GM23338 (cell line): ENCODE data around the gene RGS3. TPM values are rescaled to one million over a fixed set of nuclear protein-coding genes. Genes with fewer than 3 reads are reported as not detected.

Source experiments
- ATAC-seq: fragments of 200-7000 bp; cut with Tn5 transposase; 3 replicates; pipeline ENCODE4 v1.9.1; 2020
- DNase-seq: peaks from one replicate; pipeline ENCODE4 v3.0.0-alpha.2; 2015; ENCODE audit warnings: low spot score
- H2AFZ ChIP-seq: fragments of 200-600 bp; sonication (generic); 2 replicates; pipeline ENCODE4 v1.8.0; 2016; ENCODE audit warnings: antibody characterized with exemption, mild to moderate bottlenecking, moderate library complexity
- H3F3A ChIP-seq: fragments of 200-600 bp; sonication (generic); replicated peaks from 2 replicates; pipeline ENCODE4 v1.8.0; 2017; ENCODE audit warnings: antibody characterized with exemption, mixed run types, low read depth
- H3K27ac ChIP-seq: fragments of 200-600 bp; sonication (generic); 2 replicates; pipeline ENCODE4 v1.6.1; 2016; ENCODE audit warnings: low read depth
- H3K27me3 ChIP-seq: fragments of 200-600 bp; sonication (generic); 2 replicates; pipeline ENCODE4 v1.8.0; 2016; ENCODE audit warnings: mild to moderate bottlenecking, mixed run types, moderate library complexity; ENCODE audit not compliant: insufficient read depth
- H3K36me3 ChIP-seq: fragments of 200-600 bp; sonication (generic); 2 replicates; pipeline ENCODE4 v1.8.0; 2016; ENCODE audit warnings: mild to moderate bottlenecking; ENCODE audit not compliant: insufficient read depth
- H3K4me1 ChIP-seq: fragments of 200-600 bp; sonication (generic); 2 replicates; pipeline ENCODE4 v1.8.0; 2016; ENCODE audit warnings: mild to moderate bottlenecking, moderate library complexity; ENCODE audit not compliant: insufficient read depth
- H3K4me2 ChIP-seq: fragments of 200-600 bp; sonication (generic); 2 replicates; pipeline ENCODE4 v1.7.1; 2017; ENCODE audit warnings: mixed run types
- H3K4me3 ChIP-seq: fragments of 200-600 bp; sonication (generic); 2 replicates; pipeline ENCODE4 v1.6.1; 2016; ENCODE audit warnings: mixed run types
- H3K79me2 ChIP-seq: fragments of 200-600 bp; sonication (generic); replicated peaks from 2 replicates; pipeline ENCODE4 v1.8.0; 2017; ENCODE audit warnings: mild to moderate bottlenecking; ENCODE audit not compliant: insufficient read depth
- H3K9me2 ChIP-seq: fragments of 200-600 bp; sonication (generic); 2 replicates; pipeline ENCODE4 v1.8.0; 2017; ENCODE audit not compliant: insufficient read depth
- H4K20me1 ChIP-seq: fragments of 200-600 bp; sonication (generic); replicated peaks from 2 replicates; pipeline ENCODE4 v1.8.0; 2017; ENCODE audit warnings: mild to moderate bottlenecking; ENCODE audit not compliant: insufficient read depth
- H3K27ac Mint-ChIP-seq: 2 replicates; pipeline ENCODE4 v1.8.0; 2020; ENCODE audit warnings: inconsistent platforms, mild to moderate bottlenecking, moderate library complexity, mixed read lengths
- H3K27me3 Mint-ChIP-seq: 3 replicates; pipeline ENCODE4 v1.8.0; 2022; ENCODE audit warnings: low read depth, mild to moderate bottlenecking, moderate library complexity, mixed read lengths, inconsistent platforms; ENCODE audit not compliant: insufficient read depth, poor library complexity
- H3K36me3 Mint-ChIP-seq: 3 replicates; pipeline ENCODE4 v1.8.0; 2021; ENCODE audit warnings: low read depth, mild to moderate bottlenecking, inconsistent platforms, moderate library complexity, mixed read lengths
- H3K4me1 Mint-ChIP-seq: 3 replicates; pipeline ENCODE4 v1.8.0; 2020; ENCODE audit warnings: mild to moderate bottlenecking, inconsistent platforms, mixed read lengths
- H3K4me3 Mint-ChIP-seq: 3 replicates; pipeline ENCODE4 v1.8.0; 2021; ENCODE audit warnings: moderate library complexity, mild to moderate bottlenecking, inconsistent platforms, mixed read lengths
- H3K9me3 Mint-ChIP-seq: 3 replicates; pipeline ENCODE4 v1.8.0; 2020; ENCODE audit warnings: moderate library complexity, mild to moderate bottlenecking, inconsistent platforms, mixed read lengths
- CREB1 ChIP-seq: fragments of 250-450 bp; sonication (Bioruptor Pico); IDR thresholded peaks from 2 replicates; pipeline ENCODE4 v1.5.0; 2020; ENCODE audit warnings: low read depth, mild to moderate bottlenecking, moderate library complexity
- EZH2 ChIP-seq: fragments of 200-600 bp; sonication (generic); IDR thresholded peaks from one replicate; pipeline ENCODE4 v1.8.0; 2017; ENCODE audit warnings: antibody characterized with exemption, mild to moderate bottlenecking, low read depth; ENCODE audit not compliant: unreplicated experiment
- EZH2phosphoT487 ChIP-seq: fragments of 200-600 bp; sonication (generic); IDR thresholded peaks from one replicate; pipeline ENCODE4 v1.8.1; 2018; ENCODE audit warnings: antibody characterized with exemption; ENCODE audit not compliant: unreplicated experiment
- POLR2AphosphoS5 ChIP-seq: IDR thresholded peaks from 2 replicates; pipeline ENCODE4 v1.6.1; 2016; ENCODE audit warnings: antibody characterized with exemption, low read depth
- STAT1 ChIP-seq: IDR thresholded peaks from one replicate; pipeline ENCODE4 v1.6.1; 2016; ENCODE audit warnings: antibody characterized with exemption; ENCODE audit not compliant: unreplicated experiment
- ZNF114 ChIP-seq: fragments of 250-450 bp; sonication (Bioruptor Pico); IDR thresholded peaks from 2 replicates; pipeline ENCODE4 v1.5.0; 2020; ENCODE audit warnings: mild to moderate bottlenecking, moderate library complexity
- ZNF331 ChIP-seq: fragments of 250-450 bp; sonication (Bioruptor Pico); IDR thresholded peaks from 2 replicates; pipeline ENCODE4 v1.5.0; 2020; ENCODE audit warnings: low read depth, mild to moderate bottlenecking, moderate library complexity
- polyA plus RNA-seq: library from polyadenylated mRNA; unstranded; fragments of >200 nt; fragmentation: Nextera tagmentation; extraction: Ambion mirVana; gene quantifications from 2 replicates; pipeline ENCODE4 v1.2.1, GENCODE V29; 2016
- total RNA-seq: library from RNA; depleted of rRNA; stranded (reverse); fragments of >200 nt; shearing (Covaris generic); gene quantifications from 2 replicates; pipeline ENCODE4 v1.2.3, GENCODE V29; 2014
- TF ChIP-seq, protein P1 (sequence below): IDR thresholded peaks from one replicate; pipeline ENCODE4 v1.6.1; 2018; ENCODE audit warnings: antibody characterized with exemption; ENCODE audit not compliant: unreplicated experiment
- TF ChIP-seq, protein P2 (sequence below), 2 experiments: fragments of 200-600 bp in 1 of 2; sonication (generic) in 1 of 2; conservative IDR thresholded peaks; 2 replicates each; pipeline versions ENCODE4 v1.5.1 to v1.6.1; 2016 to 2017; ENCODE audit warnings: antibody characterized with exemption in 2 of 2, low read depth in 2 of 2, mild to moderate bottlenecking in 2 of 2, moderate library complexity in 1 of 2
- TF ChIP-seq, protein P3 (sequence below): IDR thresholded peaks from 2 replicates; pipeline ENCODE4 v1.6.1; 2016; ENCODE audit warnings: antibody characterized with exemption
- TF ChIP-seq, protein P4 (sequence below): fragments of 250-450 bp; sonication (Bioruptor Pico); IDR thresholded peaks from 2 replicates; pipeline ENCODE4 v1.5.0; 2020; ENCODE audit warnings: mild to moderate bottlenecking, moderate library complexity

The RGS3 gene
- total and polyA plus RNA-seq, 2 experiments from 2014 or later, result 14.2 to 24.3 TPM

DNA sequence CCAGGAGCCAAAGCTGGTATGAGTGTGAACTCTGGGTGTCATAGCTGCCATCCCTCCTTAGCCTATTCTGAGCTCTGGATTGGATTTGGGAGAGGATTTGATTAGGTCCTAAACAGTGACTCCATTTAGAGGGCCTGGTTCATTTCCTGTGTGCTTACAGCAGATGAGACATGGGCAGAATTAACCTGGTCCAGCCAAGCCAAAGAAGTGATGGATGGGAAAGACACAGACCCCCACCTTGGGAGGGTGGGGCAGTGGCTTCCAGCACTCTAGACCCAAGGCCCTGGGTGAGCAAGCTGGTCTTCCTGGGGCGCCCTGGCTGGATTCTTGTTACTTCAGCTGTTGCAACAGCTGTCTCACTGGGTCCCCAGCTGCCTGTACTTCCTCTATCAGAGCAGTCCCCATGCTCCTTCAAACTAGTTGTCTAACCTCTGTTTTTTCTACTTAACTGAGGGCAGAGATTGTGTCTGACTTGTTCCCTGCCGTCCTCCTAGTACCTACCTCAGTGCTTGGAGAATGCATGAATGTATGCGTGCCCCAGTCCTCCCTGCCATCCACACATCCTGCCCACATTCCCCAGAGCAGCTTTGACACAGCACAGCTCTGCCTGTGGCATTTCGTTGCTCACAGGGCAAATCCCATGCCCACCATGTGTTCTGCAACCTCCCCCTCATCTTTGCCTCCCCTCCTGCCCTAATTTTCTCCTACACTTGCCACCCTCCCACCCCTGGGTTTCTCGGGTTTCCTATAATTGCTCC lies 115.9 kb downstream of the RGS3 start:
- H3K4me3 Mint-ChIP-seq, result no peak overlapping the region
- no peaks in the 10 kb centered on the region for H3K9me3 Mint-ChIP-seq
- no peak overlapping the region for H3K4me3 ChIP-seq
- TF ChIP-seq POLR2AphosphoS5, result no peak
- no peak for TF ChIP-seq EZH2phosphoT487
- TF ChIP-seq STAT1, result no peak
- TF ChIP-seq ZNF114 (CRISPR knock-in tag), result no peak
- TF ChIP-seq, protein P1, sequence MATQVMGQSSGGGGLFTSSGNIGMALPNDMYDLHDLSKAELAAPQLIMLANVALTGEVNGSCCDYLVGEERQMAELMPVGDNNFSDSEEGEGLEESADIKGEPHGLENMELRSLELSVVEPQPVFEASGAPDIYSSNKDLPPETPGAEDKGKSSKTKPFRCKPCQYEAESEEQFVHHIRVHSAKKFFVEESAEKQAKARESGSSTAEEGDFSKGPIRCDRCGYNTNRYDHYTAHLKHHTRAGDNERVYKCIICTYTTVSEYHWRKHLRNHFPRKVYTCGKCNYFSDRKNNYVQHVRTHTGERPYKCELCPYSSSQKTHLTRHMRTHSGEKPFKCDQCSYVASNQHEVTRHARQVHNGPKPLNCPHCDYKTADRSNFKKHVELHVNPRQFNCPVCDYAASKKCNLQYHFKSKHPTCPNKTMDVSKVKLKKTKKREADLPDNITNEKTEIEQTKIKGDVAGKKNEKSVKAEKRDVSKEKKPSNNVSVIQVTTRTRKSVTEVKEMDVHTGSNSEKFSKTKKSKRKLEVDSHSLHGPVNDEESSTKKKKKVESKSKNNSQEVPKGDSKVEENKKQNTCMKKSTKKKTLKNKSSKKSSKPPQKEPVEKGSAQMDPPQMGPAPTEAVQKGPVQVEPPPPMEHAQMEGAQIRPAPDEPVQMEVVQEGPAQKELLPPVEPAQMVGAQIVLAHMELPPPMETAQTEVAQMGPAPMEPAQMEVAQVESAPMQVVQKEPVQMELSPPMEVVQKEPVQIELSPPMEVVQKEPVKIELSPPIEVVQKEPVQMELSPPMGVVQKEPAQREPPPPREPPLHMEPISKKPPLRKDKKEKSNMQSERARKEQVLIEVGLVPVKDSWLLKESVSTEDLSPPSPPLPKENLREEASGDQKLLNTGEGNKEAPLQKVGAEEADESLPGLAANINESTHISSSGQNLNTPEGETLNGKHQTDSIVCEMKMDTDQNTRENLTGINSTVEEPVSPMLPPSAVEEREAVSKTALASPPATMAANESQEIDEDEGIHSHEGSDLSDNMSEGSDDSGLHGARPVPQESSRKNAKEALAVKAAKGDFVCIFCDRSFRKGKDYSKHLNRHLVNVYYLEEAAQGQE, result no peak
- TF ChIP-seq, protein P2, sequence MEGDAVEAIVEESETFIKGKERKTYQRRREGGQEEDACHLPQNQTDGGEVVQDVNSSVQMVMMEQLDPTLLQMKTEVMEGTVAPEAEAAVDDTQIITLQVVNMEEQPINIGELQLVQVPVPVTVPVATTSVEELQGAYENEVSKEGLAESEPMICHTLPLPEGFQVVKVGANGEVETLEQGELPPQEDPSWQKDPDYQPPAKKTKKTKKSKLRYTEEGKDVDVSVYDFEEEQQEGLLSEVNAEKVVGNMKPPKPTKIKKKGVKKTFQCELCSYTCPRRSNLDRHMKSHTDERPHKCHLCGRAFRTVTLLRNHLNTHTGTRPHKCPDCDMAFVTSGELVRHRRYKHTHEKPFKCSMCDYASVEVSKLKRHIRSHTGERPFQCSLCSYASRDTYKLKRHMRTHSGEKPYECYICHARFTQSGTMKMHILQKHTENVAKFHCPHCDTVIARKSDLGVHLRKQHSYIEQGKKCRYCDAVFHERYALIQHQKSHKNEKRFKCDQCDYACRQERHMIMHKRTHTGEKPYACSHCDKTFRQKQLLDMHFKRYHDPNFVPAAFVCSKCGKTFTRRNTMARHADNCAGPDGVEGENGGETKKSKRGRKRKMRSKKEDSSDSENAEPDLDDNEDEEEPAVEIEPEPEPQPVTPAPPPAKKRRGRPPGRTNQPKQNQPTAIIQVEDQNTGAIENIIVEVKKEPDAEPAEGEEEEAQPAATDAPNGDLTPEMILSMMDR (conservative IDR thresholded peaks at IDR 0.05; ENCODE audit: low read depth in 2 of 2), result no peak
- TF ChIP-seq, protein P3, sequence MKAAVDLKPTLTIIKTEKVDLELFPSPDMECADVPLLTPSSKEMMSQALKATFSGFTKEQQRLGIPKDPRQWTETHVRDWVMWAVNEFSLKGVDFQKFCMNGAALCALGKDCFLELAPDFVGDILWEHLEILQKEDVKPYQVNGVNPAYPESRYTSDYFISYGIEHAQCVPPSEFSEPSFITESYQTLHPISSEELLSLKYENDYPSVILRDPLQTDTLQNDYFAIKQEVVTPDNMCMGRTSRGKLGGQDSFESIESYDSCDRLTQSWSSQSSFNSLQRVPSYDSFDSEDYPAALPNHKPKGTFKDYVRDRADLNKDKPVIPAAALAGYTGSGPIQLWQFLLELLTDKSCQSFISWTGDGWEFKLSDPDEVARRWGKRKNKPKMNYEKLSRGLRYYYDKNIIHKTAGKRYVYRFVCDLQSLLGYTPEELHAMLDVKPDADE, result no peak
- TF ChIP-seq ZNF331, result no peak
- TF ChIP-seq, protein P4, sequence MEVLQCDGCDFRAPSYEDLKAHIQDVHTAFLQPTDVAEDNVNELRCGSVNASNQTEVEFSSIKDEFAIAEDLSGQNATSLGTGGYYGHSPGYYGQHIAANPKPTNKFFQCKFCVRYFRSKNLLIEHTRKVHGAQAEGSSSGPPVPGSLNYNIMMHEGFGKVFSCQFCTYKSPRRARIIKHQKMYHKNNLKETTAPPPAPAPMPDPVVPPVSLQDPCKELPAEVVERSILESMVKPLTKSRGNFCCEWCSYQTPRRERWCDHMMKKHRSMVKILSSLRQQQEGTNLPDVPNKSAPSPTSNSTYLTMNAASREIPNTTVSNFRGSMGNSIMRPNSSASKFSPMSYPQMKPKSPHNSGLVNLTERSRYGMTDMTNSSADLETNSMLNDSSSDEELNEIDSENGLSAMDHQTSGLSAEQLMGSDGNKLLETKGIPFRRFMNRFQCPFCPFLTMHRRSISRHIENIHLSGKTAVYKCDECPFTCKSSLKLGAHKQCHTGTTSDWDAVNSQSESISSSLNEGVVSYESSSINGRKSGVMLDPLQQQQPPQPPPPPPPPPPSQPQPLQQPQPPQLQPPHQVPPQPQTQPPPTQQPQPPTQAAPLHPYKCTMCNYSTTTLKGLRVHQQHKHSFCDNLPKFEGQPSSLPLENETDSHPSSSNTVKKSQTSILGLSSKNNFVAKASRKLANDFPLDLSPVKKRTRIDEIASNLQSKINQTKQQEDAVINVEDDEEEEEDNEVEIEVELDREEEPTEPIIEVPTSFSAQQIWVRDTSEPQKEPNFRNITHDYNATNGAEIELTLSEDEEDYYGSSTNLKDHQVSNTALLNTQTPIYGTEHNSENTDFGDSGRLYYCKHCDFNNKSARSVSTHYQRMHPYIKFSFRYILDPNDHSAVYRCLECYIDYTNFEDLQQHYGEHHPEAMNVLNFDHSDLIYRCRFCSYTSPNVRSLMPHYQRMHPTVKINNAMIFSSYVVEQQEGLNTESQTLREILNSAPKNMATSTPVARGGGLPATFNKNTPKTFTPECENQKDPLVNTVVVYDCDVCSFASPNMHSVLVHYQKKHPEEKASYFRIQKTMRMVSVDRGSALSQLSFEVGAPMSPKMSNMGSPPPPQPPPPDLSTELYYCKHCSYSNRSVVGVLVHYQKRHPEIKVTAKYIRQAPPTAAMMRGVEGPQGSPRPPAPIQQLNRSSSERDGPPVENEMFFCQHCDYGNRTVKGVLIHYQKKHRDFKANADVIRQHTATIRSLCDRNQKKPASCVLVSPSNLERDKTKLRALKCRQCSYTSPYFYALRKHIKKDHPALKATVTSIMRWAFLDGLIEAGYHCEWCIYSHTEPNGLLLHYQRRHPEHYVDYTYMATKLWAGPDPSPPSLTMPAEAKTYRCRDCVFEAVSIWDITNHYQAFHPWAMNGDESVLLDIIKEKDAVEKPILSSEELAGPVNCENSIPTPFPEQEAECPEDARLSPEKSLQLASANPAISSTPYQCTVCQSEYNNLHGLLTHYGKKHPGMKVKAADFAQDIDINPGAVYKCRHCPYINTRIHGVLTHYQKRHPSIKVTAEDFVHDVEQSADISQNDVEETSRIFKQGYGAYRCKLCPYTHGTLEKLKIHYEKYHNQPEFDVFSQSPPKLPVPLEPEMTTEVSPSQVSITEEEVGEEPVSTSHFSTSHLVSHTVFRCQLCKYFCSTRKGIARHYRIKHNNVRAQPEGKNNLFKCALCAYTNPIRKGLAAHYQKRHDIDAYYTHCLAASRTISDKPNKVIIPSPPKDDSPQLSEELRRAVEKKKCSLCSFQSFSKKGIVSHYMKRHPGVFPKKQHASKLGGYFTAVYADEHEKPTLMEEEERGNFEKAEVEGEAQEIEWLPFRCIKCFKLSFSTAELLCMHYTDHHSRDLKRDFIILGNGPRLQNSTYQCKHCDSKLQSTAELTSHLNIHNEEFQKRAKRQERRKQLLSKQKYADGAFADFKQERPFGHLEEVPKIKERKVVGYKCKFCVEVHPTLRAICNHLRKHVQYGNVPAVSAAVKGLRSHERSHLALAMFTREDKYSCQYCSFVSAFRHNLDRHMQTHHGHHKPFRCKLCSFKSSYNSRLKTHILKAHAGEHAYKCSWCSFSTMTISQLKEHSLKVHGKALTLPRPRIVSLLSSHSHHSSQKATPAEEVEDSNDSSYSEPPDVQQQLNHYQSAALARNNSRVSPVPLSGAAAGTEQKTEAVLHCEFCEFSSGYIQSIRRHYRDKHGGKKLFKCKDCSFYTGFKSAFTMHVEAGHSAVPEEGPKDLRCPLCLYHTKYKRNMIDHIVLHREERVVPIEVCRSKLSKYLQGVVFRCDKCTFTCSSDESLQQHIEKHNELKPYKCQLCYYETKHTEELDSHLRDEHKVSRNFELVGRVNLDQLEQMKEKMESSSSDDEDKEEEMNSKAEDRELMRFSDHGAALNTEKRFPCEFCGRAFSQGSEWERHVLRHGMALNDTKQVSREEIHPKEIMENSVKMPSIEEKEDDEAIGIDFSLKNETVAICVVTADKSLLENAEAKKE (CRISPR knock-in tag), result no peak
- no peak for TF ChIP-seq EZH2
- TF ChIP-seq CREB1 (CRISPR knock-in tag), result no peak
- H3K27me3 Mint-ChIP-seq, result peaks cover 5% of the 10 kb centered on the region
- H2AFZ ChIP-seq, result no peak overlapping the region
- no peak for ATAC-seq
- no peak overlapping the region for H3K4me2 ChIP-seq
- H3K27ac ChIP-seq, result no peak overlapping the region
- H3K9me2 ChIP-seq, result no peaks in the 10 kb centered on the region
- H3K4me1 ChIP-seq, result peaks cover 7% of the 10 kb centered on the region; the same call in 1 of the 2 replicates
- DNase-seq, result no peak
- H3K27me3 ChIP-seq, result no peaks in the 10 kb centered on the region
- peaks cover 5% of the 10 kb centered on the region; the same call in 1 of the 3 replicates for H3K36me3 Mint-ChIP-seq
- H4K20me1 ChIP-seq, result no peaks in the 10 kb centered on the region
- H3K36me3 ChIP-seq, result no peaks in the 10 kb centered on the region
- no peaks in the 10 kb centered on the region for H3K79me2 ChIP-seq
- H3F3A ChIP-seq, result no peaks in the 10 kb centered on the region
- peaks cover 18% of the 10 kb centered on the region for H3K4me1 Mint-ChIP-seq
- H3K27ac Mint-ChIP-seq, result peak overlapping the region; percentile 71; the same call in 1 of the 2 replicates
